Measurements from ENCODE around the gene ATP2A2.

ATP2A2 gene

DNA sequence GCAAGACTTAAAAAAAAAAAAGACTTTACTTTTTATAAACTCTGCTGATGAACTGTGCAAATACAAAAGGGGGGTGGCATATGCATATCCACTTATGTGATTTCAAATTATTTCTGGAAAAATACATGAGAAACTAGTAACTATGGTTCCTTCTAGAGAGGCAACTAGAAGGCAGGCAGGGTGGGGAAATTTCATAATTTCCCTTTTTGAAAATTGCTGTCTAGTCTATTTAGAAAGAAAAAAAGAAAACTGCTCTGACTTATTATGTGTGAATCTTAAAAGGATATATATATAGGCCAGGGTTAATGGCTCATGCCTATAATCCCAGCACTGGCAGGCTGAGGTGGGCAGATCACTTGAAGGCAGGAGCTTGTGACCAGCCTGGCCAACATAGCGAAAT lies 80.2 kb downstream of the ATP2A2 start:
- TF ChIP-seq CTCF (IDR thresholded peaks at IDR 0.05; ENCODE audit: low read depth, low read length), result no peak
- H3K4me3 ChIP-seq (ENCODE audit: low read depth, low read length), result no peak overlapping the region

DNA sequence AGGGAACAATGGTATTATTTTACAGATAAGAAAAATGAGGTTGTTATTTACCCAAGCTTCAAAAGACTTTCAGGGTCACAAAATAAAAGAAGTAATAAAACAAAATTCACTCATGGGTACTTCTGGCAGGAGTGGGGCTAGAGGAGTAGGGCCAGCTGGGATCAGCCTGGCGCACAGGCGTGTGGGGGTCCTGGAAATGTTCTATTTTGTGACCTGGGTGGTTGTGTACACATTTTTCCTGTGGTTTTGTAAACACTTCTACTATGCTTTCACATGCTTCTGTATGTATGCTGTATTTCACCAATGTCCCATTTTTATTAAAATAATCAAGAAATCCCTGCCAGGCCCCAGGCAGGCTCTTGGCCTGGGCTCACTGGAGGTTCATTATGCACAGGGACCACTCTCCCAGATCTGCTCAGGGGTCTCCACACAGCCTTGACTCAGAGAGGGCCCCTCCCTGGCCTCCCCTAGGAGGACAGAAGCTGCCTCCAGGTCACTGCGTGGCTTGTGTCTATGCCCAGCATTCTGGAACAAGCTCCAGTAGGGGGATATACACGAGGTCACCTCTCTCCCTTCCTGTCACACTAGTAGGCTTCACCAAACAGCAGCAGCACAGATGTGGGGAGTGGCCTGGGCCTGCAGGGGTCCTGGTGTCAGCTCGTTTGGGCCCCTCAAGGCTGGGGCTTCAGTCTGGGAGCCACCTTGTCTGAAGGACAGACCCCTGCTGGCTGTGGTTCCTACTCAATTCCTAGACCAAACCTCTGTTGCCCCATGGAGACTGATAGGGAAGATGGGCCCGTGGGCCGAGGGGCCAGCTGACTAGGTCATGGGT lies 84.7 kb downstream of the ATP2A2 start:
- H3K4me3 ChIP-seq (ENCODE audit: low read depth, low read length), result no peak overlapping the region
- no peak for TF ChIP-seq CTCF (IDR thresholded peaks at IDR 0.05; ENCODE audit: low read depth, low read length)

GRCh38 chr12:110366321-110367142 lies 85.5 kb downstream of the ATP2A2 start:
- H3K4me3 ChIP-seq (ENCODE audit: low read depth, low read length), result no peak overlapping the region
- no peak for TF ChIP-seq CTCF (IDR thresholded peaks at IDR 0.05; ENCODE audit: low read depth, low read length)

GRCh38 chr12:110367181-110367864 lies 86.3 kb downstream of the ATP2A2 start:
- no peak for TF ChIP-seq CTCF (IDR thresholded peaks at IDR 0.05; ENCODE audit: low read depth, low read length)
- H3K4me3 ChIP-seq (ENCODE audit: low read depth, low read length), result no peak overlapping the region

DNA sequence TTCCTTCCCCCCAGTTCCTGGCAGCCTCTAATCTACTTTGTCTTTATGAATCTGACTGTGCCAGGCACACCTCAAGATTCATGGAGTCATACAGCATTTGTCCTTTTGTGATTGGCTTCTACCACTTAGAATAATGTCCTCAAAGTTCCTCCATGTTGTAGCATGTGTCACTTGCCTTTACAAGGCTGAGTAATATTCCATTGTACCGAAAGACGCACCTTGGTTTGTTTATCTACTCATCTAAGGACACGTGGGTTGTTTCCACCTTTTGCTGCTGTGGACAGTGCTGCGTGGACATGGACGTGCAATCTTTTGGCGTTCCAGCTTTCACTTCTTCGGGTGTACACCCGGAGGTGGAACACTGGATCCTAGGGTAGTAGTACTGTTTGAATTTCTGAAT lies 88.9 kb downstream of the ATP2A2 start:
- H3K4me3 ChIP-seq (ENCODE audit: low read depth, low read length), result no peak overlapping the region
- no peak for TF ChIP-seq CTCF (IDR thresholded peaks at IDR 0.05; ENCODE audit: low read depth, low read length)

- no peak overlapping the region for H3K4me3 ChIP-seq (ENCODE audit: low read depth, low read length)
- TF ChIP-seq CTCF (IDR thresholded peaks at IDR 0.05; ENCODE audit: low read depth, low read length), result no peak
Observed at GRCh38 chr12:110370732-110371231, 89.7 kb downstream of the ATP2A2 start.
